ENCODE results near the gene GPATCH8.

DNA sequence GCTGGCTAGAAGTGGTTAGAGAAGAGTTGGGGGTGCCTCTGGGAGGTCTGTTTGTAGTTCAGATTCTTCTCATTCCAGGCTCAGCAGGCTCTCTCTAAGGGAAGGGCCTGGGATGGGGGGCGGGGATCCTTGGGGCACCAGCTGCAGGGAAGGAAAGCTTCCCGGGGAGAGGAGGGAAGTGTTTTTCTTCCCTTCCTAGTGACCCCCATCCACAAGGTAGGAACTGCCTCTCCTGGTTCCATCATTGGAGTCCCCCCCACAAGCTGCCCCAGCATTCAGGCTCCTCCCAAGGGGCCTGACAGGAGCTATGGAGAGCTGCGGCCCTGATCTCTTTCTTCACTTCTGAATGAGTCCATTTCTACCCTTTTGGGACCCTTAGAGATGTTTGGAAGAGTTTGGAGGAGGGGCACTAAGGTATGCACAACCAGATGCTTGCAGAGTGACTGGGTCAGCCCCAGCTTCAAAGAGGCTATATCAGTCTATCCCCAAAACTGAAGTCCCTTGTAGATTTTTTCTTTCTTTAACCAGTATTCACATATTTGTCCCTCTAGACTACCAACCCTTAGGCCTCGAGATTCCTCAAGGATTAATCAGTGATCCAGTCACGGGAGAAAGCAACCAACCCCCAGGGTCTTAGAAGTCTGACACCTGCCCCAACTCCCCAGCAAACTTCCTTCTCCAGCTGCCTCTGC is 40.2 kb upstream of the GPATCH8 start:
- TF ChIP-seq, protein P1, sequence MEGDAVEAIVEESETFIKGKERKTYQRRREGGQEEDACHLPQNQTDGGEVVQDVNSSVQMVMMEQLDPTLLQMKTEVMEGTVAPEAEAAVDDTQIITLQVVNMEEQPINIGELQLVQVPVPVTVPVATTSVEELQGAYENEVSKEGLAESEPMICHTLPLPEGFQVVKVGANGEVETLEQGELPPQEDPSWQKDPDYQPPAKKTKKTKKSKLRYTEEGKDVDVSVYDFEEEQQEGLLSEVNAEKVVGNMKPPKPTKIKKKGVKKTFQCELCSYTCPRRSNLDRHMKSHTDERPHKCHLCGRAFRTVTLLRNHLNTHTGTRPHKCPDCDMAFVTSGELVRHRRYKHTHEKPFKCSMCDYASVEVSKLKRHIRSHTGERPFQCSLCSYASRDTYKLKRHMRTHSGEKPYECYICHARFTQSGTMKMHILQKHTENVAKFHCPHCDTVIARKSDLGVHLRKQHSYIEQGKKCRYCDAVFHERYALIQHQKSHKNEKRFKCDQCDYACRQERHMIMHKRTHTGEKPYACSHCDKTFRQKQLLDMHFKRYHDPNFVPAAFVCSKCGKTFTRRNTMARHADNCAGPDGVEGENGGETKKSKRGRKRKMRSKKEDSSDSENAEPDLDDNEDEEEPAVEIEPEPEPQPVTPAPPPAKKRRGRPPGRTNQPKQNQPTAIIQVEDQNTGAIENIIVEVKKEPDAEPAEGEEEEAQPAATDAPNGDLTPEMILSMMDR (IDR thresholded peaks at IDR 0.05): no peak
- TF ChIP-seq EZH2 (IDR thresholded peaks at IDR 0.05): no peak

All from neural progenitor cell (in vitro differentiated cells).